PC-9 (cell line): ENCODE measurements around the gene ADORA2A.

Experiments
- EZH2 ChIP-seq: fragments of 200-600 bp; sonication (generic); IDR thresholded peaks from 2 replicates; pipeline ENCODE4 v1.8.0; 2017; ENCODE audit warnings: antibody characterized with exemption, low read depth
- TF ChIP-seq, protein P1 (sequence below): fragments of 200-600 bp; sonication (generic); conservative IDR thresholded peaks from 2 replicates; pipeline ENCODE4 v1.6.1; 2017; ENCODE audit warnings: mixed run types, antibody characterized with exemption, mild to moderate bottlenecking, moderate library complexity

DNA sequence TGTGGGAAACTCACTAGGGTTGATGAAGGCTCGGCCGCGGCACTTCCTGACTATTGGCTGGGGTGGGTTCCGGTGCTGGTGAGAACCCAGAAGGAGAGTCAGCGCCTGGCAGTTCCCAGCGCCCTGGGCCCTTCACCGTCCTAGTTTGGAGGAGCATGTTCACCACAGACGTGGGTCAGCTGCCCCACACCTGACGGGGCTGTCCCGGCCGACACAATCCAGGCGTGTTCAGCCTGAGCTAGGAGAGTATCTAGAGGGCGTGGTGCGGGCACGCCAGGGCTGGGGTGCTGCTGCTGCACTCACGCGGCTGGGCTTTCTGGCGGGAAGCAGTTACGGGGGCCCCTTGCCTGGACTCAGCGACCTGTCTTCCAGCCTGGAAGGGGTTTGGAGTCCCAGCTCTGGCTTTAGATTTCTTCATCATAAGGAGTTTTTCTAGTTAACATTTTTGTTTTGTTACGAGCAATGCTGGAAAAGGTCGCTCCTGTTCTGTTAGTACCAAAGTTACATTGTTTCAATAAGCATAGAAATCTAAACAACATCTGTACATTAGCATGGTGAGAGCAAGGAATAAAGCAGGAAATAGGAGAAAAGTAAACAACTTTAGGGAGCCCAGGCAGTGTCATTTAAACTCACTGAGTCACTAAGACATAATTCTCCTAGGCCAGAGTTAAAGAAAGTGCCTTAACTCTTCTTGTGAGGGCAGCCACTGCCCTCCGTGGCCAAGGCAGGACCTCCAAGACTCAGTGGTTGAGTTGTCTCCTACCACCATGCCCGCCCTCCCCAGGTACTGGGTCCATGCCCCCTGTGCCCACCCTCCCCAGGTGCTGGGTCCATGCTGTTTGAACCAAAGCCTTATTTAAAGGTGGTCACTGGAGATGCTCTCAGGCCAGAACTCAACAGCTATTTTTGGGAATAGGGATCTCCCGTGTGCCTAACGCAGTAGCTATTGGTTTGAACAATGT, 12.1 kb upstream of the ADORA2A start:
- TF ChIP-seq, protein P1, sequence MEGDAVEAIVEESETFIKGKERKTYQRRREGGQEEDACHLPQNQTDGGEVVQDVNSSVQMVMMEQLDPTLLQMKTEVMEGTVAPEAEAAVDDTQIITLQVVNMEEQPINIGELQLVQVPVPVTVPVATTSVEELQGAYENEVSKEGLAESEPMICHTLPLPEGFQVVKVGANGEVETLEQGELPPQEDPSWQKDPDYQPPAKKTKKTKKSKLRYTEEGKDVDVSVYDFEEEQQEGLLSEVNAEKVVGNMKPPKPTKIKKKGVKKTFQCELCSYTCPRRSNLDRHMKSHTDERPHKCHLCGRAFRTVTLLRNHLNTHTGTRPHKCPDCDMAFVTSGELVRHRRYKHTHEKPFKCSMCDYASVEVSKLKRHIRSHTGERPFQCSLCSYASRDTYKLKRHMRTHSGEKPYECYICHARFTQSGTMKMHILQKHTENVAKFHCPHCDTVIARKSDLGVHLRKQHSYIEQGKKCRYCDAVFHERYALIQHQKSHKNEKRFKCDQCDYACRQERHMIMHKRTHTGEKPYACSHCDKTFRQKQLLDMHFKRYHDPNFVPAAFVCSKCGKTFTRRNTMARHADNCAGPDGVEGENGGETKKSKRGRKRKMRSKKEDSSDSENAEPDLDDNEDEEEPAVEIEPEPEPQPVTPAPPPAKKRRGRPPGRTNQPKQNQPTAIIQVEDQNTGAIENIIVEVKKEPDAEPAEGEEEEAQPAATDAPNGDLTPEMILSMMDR, result no peak
- no peak for TF ChIP-seq EZH2
